Left hindlimb (tissue), 1 donor: Measurements from ENCODE around the gene TMEM192.
"Not testable (repeated sequence)": the region's sequence is repeated elsewhere in the genome, so short reads cannot be mapped to it uniquely, and the experiment has no call there.

ENCODE experiments used
- DNase-seq: peaks from one replicate; pipeline ENCODE4 v3.0.0-alpha.2; 2018

TMEM192 gene

DNA sequence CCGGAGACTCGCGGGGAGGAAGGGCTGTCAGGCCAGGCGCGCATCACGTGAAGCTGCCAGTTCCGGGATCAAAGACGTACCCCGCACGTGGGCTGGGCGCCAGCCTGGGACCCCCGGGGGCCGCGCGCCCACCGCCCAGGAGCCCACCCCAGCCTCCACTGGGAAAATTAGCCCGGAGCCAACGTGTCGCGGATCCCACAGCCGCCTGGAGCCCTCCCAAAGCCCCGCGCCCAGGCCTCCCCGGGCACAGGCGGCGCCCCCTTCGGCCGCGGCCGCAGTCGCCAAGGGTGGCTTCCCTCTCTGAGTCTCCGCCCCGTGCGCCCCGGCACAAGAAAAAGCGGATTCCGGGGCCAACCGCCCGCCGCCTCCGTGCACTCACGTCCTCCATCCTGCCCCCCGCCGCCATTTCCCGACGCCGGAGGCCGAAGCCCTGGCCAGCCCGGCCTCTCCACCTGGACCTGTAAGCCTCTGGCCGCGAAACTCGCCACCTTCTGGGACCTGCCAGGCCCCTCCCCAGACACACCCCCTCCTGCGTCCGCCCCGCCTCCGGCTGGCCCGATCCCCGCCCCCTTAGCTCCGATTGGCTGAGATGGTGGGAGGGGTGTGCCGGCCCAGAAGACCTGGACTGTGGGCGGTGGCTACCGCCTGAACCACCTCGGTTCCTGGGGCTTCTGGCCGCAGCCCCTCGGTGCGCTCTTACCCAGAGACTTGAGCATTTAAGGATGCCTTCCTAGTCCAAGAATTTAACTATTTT, at the start of gene TMEM192:
Gene TMEM192 (minus strand): TSS at position 493 of the 754 bp plus-strand sequence. CDS start 87 bp downstream, at position 406.
- DNase-seq: peak; percentile 96

GRCh38 chr4:165158762-165159161, 46.1 kb upstream of the TMEM192 start:
- no peak for DNase-seq

GRCh38 chr4:165156906-165157305, 44.2 kb upstream of the TMEM192 start:
- DNase-seq: no peak

- no peak for DNase-seq
Observed at GRCh38 chr4:165154482-165154881, 41.8 kb upstream of the TMEM192 start.

DNA sequence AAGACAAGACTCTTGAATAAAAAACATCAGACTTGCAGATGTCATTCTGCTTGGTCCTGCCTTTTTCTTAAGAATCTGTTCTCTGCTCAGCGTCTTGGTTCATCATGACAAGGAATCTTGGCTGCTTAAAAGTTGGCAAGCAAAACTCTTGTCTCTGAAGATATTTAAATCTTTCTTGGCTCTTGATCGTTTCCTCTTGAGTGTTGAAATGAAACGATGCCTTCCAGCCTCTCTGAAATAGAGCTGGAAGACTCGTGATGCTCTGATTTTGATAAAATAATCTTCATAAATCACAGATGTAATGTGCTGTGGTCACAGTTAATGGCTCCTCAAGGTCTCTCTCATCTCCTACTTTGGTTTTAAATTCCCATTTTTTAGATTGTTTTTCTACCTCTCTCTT, 39.9 kb upstream of the TMEM192 start:
- no peak for DNase-seq

DNA sequence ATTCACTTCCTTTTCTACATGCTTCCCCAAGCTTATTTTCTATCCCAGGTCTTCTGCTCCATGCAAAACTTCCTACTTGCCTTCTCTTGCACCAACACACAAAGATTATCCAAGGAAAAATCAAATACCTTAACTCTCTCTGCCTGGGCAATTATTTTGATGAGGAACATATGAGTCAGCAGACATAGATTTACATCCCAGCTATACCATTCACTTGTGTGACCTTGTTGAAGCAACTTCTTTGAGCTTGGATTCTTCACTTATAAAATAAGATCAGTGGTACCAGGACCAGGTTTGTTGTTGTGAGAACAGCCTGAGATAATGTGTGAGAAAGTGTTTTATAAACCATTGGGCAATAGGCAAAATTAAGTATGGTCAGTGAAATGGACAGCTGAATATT, 39.1 kb upstream of the TMEM192 start:
- no peak for DNase-seq

DNA sequence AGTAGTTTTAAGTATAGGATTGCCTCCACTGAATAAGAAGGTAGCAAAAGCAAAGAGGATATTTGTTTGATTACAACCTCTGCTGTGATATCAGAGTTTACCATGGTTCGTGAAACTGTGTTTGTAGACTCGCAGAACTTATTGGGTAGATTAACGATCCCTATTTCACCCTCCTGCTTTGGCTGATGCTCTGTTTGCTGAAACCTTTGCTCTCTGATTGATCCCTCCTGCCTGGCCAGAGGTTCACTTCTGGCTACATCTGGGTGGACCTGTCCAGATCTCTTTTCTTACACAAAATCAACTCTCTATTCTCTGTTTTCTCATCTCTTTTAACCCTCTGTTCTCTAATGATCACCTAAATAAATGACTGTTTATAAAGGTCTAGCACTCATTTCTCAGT, 37.9 kb upstream of the TMEM192 start:
- no peak for DNase-seq

- no peak for DNase-seq
Observed at GRCh38 chr4:165138843-165139242, 26.2 kb upstream of the TMEM192 start.

DNA sequence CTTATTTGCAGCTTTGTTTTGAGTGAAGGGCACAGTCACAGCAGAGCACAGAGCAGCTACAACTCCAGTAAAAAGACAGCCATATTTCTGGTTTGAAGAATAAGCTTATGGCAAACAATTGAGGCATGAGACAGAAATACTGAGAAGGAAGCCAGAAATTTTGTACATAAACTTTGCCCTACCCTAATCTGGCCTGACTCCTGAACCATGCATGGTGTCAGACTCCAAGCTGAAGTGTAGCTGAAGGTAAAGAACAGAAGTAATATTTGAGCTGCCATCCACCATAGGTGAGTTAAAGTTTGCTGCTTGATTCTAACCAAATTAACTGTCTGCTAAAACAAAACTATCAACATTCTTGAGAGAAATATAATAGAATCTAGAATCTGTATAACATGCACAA, 24.5 kb upstream of the TMEM192 start:
- no peak for DNase-seq

- no peak for DNase-seq
Observed at GRCh38 chr4:165136529-165136928, 23.9 kb upstream of the TMEM192 start.

DNA sequence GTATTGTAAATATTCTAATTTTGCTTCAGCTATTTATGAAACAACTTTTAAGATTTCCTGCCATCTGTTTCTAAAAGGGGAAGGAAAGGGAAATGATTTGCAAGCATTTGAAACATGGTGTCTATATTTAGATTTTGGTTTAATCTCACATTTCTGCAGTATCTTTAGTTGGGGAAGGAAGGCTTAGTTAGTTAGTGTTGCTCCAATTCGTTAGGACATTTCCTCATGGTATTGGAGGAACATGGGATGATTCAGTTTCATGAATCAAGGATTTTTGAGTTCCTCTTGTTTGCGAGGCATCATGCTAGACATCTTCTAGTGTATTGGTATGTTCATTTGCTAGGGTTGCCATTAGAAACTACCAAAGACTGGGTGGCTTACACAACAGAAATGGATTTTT, 20.5 kb upstream of the TMEM192 start:
- DNase-seq: no peak

DNA sequence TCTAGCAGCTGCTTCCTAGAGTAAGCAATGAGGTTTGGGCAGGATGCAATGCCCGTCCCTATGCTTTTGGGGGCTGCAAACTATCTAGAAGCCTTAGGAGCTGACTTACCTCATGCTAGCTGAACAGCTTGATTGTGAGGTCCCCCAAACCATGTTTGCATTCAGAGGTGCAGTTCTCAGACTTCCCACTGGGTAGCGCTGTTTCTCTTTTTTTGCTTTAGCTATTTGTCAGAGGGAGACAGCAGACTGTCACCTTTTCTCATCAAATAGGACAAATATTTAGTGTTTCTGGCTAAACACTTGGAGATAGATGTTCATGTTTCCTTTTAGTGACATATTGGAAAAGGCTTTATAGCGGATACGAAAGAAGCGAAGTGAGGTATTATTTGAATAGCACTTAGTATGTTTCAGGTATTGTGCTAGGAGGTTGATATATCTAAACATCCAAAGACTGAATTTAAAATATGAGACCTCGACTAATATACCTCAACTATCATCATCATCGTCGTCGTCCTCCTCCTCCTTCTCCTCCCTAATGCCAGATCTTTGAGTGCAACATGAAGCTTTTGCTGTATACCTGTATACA, 18.7 kb upstream of the TMEM192 start:
- DNase-seq: peak; percentile 67

GRCh38 chr4:165129924-165130323, 17.3 kb upstream of the TMEM192 start:
- no peak for DNase-seq

GRCh38 chr4:165125869-165126499, 13.3 kb upstream of the TMEM192 start:
- DNase-seq: not testable (repeated sequence)

GRCh38 chr4:165124488-165124887, 11.8 kb upstream of the TMEM192 start:
- DNase-seq: no peak

- DNase-seq: no peak
Observed at GRCh38 chr4:165118256-165118909, 5.7 kb upstream of the TMEM192 start.

GRCh38 chr4:165115301-165115700, 2.6 kb upstream of the TMEM192 start:
- no peak for DNase-seq

- DNase-seq: no peak
Observed at GRCh38 chr4:165111906-165112367, 723 bp downstream of the TMEM192 start.

DNA sequence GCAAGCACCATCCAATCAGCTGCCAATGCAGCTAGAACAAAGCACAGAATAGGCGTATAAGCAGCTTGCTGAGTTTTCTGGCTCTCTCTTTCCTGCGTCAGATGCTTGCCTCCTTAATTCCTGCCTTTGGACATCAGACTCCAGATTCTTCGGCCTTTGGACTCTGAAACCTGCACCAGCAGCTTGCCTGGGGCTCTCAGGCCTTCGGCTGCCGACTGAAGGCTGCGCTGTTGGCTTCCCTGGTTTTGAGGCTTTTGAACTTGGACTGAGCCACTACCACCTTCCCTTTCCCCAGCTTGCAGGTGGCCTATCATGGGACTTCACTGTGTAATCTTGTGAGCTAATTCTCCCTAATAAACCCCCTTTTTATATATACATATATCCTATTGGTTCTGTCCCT, 6.1 kb downstream of the TMEM192 start:
- no peak for DNase-seq

GRCh38 chr4:165101641-165102040, 11.0 kb downstream of the TMEM192 start:
- no peak for DNase-seq

DNA sequence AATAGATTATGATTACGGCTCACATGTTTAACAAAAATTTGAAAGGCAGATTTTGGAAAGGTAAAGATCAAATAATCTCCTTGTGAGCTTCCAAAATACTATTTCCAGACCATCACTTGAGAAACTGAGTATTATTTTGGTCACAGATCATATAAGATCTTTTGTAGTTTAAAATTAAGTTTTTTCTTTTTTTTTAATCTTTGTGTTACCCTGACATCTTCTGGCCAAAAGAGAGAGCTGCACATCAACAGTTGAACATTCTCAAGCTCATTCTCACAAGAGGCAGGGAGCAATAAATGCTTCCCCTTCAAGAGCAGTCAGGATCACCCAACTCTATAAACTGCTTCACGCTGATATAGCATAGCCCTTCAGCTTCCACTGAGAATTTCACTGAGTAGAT, 15.9 kb downstream of the TMEM192 start:
- no peak for DNase-seq

GRCh38 chr4:165095291-165095690, 17.4 kb downstream of the TMEM192 start:
- DNase-seq: no peak

DNA sequence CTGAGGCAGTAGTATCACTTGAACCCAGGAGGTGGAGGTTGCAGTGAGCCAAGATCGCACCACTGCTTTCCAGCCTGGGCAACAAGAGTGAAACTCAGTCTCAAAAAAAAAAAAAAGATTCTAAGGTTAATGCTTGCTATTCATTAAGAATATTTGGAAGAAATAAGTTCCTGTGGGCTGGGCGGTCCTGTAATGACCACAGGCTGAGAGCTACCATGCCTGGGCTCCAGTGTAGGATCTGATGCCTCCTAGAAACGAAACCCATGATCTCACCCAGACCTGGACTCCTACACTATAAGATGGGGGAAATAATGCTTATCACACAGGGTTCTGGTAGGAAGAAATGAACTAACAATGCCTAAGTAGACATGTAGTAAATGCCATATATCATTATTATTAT, 17.8 kb downstream of the TMEM192 start:
- DNase-seq: no peak

GRCh38 chr4:165092187-165092586, 20.5 kb downstream of the TMEM192 start:
- DNase-seq: not testable (repeated sequence)
